Activated naive CD4-positive, alpha-beta T cell treated with anti-CD3 and anti-CD28 coated beads, Interleukin-2, amount 50 U/mL, for 72 hours (primary cell): ENCODE measurements around the gene NTSR2. TPM values are rescaled to one million over a fixed set of nuclear protein-coding genes. Genes with fewer than 3 reads are reported as not detected.

Source experiments
- ATAC-seq, 2 donors: fragments of 150-1000 bp; cut with Tn5 transposase; 2 replicates each; pipeline ENCODE4 v1.10.0; 2021; ENCODE audit warnings: mild to moderate bottlenecking in 2 of 2, moderate library complexity in 2 of 2
- DNase-seq, 2 donors: peaks; one replicate each; pipeline ENCODE4 v3.0.0; 2021 to 2022; ENCODE audit warnings: low spot score in 2 of 2
- H3K27ac Mint-ChIP-seq, 2 donors: one replicate each; pipeline ENCODE4 v1.8.0; 2022; ENCODE audit warnings: mild to moderate bottlenecking in 2 of 2, mixed read lengths in 2 of 2
- H3K36me3 Mint-ChIP-seq, 2 donors: one replicate each; pipeline ENCODE4 v1.8.0; 2022; ENCODE audit warnings: mixed read lengths in 2 of 2
- H3K9me3 Mint-ChIP-seq, 2 donors: one replicate each; pipeline ENCODE4 v1.8.0; 2022; ENCODE audit warnings: mixed read lengths in 2 of 2
- total RNA-seq, 2 donors: library from RNA; stranded (reverse); gene quantifications; one replicate each; pipeline ENCODE4 v1.2.3, GENCODE V29; 2022

Gene NTSR2
- total RNA-seq, 2 donors from 2014 or later, result not detected

GRCh38 chr2:11629851-11630250, 40.1 kb downstream of the NTSR2 start:
- no peak overlapping the region for H3K27ac Mint-ChIP-seq
- ATAC-seq (no peak), DNase-seq (no peak)
- H3K36me3 Mint-ChIP-seq, result peaks cover 8 to 12% of the 10 kb centered on the region in 2 donors
- H3K9me3 Mint-ChIP-seq, result peaks cover 0 to 11% of the 10 kb centered on the region in 2 donors

- H3K27ac Mint-ChIP-seq, result no peak overlapping the region
- DNase-seq (no peak), ATAC-seq (no peak)
- H3K9me3 Mint-ChIP-seq, result peaks cover 0 to 11% of the 10 kb centered on the region in 2 donors
- H3K36me3 Mint-ChIP-seq, result peaks cover 8 to 12% of the 10 kb centered on the region in 2 donors
These were observed 40.8 kb downstream of the NTSR2 start for GRCh38 chr2:11629215-11629614.

- no peak overlapping the region for H3K27ac Mint-ChIP-seq
- no peak for ATAC-seq
- peaks cover 0 to 11% of the 10 kb centered on the region in 2 donors for H3K9me3 Mint-ChIP-seq
- H3K36me3 Mint-ChIP-seq, result peaks cover 8 to 12% of the 10 kb centered on the region in 2 donors
- DNase-seq, result no peak
These were observed 41.3 kb downstream of the NTSR2 start for GRCh38 chr2:11628675-11629074.

GRCh38 chr2:11625671-11626070, 44.3 kb downstream of the NTSR2 start:
- H3K27ac Mint-ChIP-seq, result no peak overlapping the region
- peaks cover 0 to 11% of the 10 kb centered on the region in 2 donors for H3K9me3 Mint-ChIP-seq
- peak; percentile 68 to 77 for ATAC-seq
- H3K36me3 Mint-ChIP-seq, result peaks cover 8 to 12% of the 10 kb centered on the region in 2 donors
- no peak for DNase-seq

DNA sequence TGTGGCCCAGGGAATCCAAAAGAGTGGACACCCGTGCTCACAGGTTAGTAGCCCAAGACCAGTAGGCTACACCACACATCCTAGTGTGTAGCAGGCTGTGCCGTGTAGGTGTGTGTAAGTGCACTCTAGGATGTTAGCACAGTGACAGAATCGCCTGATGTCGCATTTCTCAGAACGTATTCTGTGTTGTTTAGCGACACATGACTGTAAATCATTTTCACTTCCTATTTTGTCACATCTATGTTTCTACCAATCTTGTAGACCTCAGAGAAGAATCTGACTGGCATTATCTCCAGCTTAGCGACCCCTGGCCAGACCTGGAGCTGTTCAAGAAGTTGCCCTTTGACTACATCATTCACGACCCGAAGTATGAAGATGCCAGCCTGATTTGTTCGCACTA, 45.1 kb downstream of the NTSR2 start:
- Mint-ChIP-seq H3K27ac (no peak overlapping the region), H3K9me3 (peaks cover 0 to 11% of the 10 kb centered on the region in 2 donors), H3K36me3 (peaks cover 8 to 12% of the 10 kb centered on the region in 2 donors)
- ATAC-seq (no peak), DNase-seq (no peak)

DNA sequence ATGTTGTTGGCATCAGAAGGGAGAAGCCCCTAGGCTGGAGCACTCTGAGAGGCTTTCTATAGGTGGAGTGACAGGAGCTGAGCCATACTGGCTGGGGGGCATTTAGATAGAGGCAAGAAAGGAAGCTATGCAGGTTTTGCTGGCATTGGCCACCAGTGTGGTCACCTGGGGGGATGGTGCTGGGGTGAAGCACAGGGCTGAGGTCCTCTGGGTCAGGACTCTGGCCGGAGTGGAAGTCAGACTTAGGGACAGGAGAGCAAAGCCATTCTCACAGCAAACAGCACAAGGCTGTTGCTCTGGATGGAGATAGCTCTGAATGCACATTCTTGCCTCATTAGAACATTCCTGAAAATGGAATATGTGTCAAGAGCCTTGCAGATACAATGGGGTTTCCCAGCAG, 47.4 kb downstream of the NTSR2 start:
- Mint-ChIP-seq H3K27ac (no peak overlapping the region), H3K9me3 (peaks cover 0 to 8% of the 10 kb centered on the region in 2 donors), H3K36me3 (peaks cover 6 to 8% of the 10 kb centered on the region in 2 donors)
- DNase-seq (no peak), ATAC-seq (no peak)

DNA sequence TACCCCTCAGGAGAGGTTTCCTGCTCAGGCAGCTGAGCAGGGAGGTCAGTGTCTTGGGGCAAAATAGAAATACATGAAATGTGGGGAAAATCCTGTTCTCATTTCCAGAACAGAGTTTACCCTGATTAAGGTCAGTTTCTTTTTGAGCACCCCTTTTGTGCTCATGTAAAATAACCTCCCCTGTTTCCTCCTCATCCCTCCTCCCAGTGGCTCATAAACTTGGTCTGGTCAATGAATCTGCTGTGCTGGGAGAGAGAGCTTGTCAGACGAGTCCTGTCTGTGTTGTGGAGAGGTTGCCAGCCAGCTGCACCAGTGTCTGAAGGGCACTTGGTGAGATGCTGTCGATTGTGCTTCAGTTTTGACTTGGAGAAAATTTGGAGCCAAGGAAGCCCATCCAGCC, 48.6 kb downstream of the NTSR2 start:
- ATAC-seq (no peak), DNase-seq (no peak)

DNA sequence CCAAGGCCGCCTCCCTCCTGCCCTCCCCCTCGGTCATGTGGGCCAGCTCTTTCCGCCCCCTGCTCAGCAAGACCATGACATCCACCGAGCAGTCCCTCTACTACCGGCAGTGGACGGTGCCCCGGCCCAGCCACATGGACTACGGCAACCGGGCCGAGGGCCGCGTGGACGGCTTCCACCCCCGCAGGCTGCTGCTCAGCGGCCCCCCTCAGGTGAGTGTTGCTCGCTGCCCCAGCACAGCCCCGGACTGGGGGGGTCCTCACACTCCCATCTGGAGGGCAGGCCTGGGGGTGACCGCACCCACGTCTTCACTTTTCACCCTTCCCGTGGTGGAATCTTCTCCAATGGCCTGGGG, 51.3 kb downstream of the NTSR2 start:
- Mint-ChIP-seq H3K9me3 (no peaks in the 10 kb centered on the region), H3K36me3 (no peaks in the 10 kb centered on the region), H3K27ac (no peak overlapping the region)
- ATAC-seq (no peak), DNase-seq (no peak)

More for the DNA sequence above, 48.6 kb downstream of the NTSR2 start:
- H3K9me3 Mint-ChIP-seq, result peaks cover 0 to 6% of the 10 kb centered on the region in 2 donors
- no peak overlapping the region for H3K27ac Mint-ChIP-seq
- H3K36me3 Mint-ChIP-seq, result no peaks in the 10 kb centered on the region

- no peak for DNase-seq
- Mint-ChIP-seq H3K9me3 (no peaks in the 10 kb centered on the region), H3K36me3 (no peaks in the 10 kb centered on the region), H3K27ac (no peak overlapping the region)
- no peak for ATAC-seq
These were observed 51.8 kb downstream of the NTSR2 start for GRCh38 chr2:11617984-11618707.

DNA sequence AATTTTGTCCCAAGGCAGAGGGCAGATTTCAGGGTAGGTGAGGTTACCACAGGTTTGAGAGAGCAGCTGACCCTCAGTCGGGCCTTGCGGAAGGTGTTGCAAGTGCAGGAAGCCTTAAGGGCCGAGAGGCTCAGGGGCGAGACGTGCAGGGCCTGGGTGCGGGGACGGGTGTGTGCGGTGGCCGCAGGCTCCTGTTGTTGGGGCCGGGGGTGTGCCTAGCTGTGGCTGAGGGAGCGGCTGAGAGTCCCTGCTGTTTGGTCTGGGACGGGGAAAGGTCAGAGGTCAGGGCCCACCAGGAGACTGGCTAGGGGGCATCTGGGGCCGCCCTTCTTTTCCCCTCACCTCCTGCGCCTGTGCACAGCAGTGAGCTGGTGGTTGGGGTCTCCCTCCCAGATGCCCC, 52.5 kb downstream of the NTSR2 start:
- Mint-ChIP-seq H3K36me3 (no peaks in the 10 kb centered on the region), H3K9me3 (no peaks in the 10 kb centered on the region), H3K27ac (no peak overlapping the region)
- ATAC-seq, result no peak
- no peak for DNase-seq

- peak overlapping the region in 1 of 2 donors; percentile 36 for H3K27ac Mint-ChIP-seq
- no peak for DNase-seq
- ATAC-seq, result no peak
- H3K9me3 Mint-ChIP-seq, result no peaks in the 10 kb centered on the region
- no peaks in the 10 kb centered on the region for H3K36me3 Mint-ChIP-seq
These were observed 53.1 kb downstream of the NTSR2 start for GRCh38 chr2:11616851-11617415.

DNA sequence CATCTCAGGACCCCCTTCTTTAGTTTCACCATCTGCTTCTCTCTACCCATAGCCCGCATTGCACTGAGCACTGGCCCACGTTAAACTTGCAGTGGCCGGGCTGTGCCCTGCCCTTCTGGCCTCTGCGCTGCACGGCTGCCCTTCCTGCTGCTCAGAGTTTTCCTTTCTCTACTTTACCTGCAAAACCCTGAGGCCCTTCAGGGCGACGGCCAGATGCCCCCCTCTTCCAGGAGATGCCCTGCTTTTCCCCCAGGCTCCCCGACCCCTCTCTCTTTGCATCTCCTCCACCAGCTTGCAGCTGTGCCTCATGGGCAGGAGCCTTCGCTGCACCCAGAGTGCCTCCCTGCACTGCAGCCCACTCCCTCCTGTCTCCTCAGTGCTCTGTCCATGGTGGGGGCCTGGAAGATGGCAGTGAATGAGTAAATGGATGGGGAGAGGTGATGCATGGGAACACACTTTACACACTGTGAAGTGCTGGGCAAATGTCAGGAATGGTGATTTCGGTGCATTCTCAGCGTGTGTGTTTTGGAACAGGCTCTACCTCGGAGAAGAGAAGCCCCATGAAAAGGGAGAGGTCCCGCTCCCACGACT, 53.8 kb downstream of the NTSR2 start:
- no peak for ATAC-seq
- Mint-ChIP-seq H3K9me3 (no peaks in the 10 kb centered on the region), H3K36me3 (no peaks in the 10 kb centered on the region), H3K27ac (peak overlapping the region in 1 of 2 donors; percentile 36)
- DNase-seq, result no peak

DNA sequence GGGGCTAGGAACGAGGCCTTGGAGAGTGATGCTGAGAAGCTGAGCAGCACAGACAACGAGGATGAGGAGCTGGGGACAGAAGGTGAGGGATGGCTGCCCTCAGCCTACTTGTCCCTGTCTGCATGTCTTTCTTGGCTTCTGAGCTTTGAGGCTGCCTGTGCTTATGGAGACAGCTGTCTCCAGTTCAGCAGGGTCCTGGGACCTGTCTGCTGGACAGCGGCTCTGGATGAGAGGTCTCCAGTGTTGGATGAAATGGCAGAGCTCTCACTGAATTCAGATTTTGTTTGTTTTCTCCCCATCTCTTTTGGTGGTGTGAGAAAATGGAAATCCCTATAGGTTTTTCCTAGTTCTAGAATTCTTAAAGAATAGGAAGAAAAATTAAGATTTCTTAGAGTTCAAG, 54.8 kb downstream of the NTSR2 start:
- DNase-seq (no peak), ATAC-seq (no peak)
- H3K36me3 Mint-ChIP-seq, result no peaks in the 10 kb centered on the region
- H3K27ac Mint-ChIP-seq, result no peak overlapping the region
- no peaks in the 10 kb centered on the region for H3K9me3 Mint-ChIP-seq

DNA sequence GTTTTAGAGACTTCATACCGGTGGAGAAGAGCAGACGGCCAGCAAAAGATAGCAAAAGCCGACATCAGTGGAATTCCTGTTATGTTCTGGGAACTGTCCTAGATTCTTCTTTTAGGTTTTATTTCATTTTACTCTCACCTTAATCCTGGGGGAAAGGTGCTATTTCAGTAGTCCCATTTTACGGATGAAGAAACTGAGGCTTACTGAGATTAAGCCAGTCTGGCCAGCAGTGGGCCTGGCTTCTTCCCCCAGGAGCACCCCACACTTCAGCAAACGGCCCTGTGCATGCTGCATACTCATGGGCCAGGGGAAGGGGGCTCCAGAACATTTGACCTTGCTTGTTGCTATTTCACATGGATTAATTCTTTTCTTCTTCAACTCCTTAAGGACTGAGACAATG, 56.7 kb downstream of the NTSR2 start:
- no peak for ATAC-seq
- Mint-ChIP-seq H3K36me3 (no peaks in the 10 kb centered on the region), H3K9me3 (no peaks in the 10 kb centered on the region), H3K27ac (no peak overlapping the region)
- DNase-seq, result no peak

DNA sequence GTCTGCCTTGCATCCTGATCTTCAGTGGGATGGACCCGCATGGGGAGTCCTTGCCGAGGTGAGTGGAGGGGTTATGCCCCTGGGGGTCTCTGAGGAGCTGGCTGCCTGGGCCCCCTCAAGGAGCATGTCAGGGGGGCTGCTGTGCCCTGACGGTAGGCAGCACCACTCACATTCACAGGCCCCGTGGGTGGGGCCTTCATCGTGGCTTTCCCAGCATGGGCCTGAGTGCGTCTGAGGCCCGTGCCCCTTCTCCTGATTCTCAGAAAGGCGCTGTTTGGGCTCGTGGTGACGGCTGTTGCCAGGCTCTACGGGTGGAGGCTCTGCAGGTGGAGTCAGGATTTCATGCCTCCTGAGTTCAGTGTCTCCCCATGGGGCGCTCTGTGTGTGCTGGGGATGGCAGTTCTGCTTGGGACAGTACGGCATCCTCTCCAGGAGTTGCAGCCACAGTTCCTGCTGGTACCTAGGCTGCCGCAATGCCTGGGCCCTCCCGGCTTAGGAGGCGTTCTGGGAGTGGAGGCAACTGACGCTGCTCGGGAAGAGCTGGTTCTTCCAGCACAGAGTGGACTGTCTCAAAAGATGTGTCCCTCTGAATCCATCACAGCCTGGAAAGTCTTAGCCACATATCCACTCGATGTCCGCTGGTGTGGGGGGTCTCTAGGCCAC, 57.3 kb downstream of the NTSR2 start:
- no peaks in the 10 kb centered on the region for H3K9me3 Mint-ChIP-seq
- DNase-seq, result no peak
- no peak for ATAC-seq
- H3K36me3 Mint-ChIP-seq, result no peaks in the 10 kb centered on the region
- no peak overlapping the region for H3K27ac Mint-ChIP-seq

- H3K36me3 Mint-ChIP-seq, result no peaks in the 10 kb centered on the region
- H3K9me3 Mint-ChIP-seq, result no peaks in the 10 kb centered on the region
- DNase-seq (no peak), ATAC-seq (no peak)
- H3K27ac Mint-ChIP-seq, result no peak overlapping the region
These were observed 58.7 kb downstream of the NTSR2 start for GRCh38 chr2:11611251-11611650.

- H3K36me3 Mint-ChIP-seq, result no peaks in the 10 kb centered on the region
- no peaks in the 10 kb centered on the region for H3K9me3 Mint-ChIP-seq
- DNase-seq (no peak), ATAC-seq (no peak)
- no peak overlapping the region for H3K27ac Mint-ChIP-seq
These were observed 59.3 kb downstream of the NTSR2 start for GRCh38 chr2:11610624-11611242.
